HG02571 (cell line): Measurements from ENCODE around the gene ABCC8.

Source experiments
- ATAC-seq: cut with Tn5 transposase; IDR thresholded peaks from one replicate; pipeline ENCODE4 v1.9.1; 2021; ENCODE audit warnings: mild to moderate bottlenecking, moderate library complexity; ENCODE audit not compliant: unreplicated experiment

The ABCC8 gene

GRCh38 chr11:17389957-17390649 is 86.5 kb downstream of the ABCC8 start:
- no peak for ATAC-seq

GRCh38 chr11:17389211-17389956 is 87.3 kb downstream of the ABCC8 start:
- peak; percentile 61 for ATAC-seq

GRCh38 chr11:17388609-17389210 is 87.9 kb downstream of the ABCC8 start, which contains the start of gene KCNJ11:
KCNJ11 (minus strand) TSS chr11:17388659; CDS start chr11:17388091, 568 bp downstream.
- peak; percentile 49 for ATAC-seq

DNA sequence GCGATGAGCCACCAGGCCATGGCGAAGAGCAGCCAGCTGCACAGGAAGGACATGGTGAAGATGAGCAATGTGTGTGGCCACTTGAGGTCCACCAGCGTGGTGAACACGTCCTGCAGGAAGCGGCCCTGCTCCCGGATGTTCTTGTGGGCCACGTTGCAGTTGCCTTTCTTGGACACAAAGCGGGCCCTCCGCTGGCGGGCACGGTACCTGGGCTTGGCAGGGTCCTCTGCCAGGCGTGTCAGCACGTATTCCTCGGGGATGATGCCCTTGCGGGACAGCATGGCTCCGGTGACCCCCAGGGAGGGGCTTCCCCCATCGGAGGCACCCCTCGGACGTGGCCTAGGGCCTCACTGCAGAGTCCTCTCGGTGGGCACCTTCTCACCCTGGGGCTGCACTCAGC is 88.8 kb downstream of the ABCC8 start:
- ATAC-seq, result no peak

DNA sequence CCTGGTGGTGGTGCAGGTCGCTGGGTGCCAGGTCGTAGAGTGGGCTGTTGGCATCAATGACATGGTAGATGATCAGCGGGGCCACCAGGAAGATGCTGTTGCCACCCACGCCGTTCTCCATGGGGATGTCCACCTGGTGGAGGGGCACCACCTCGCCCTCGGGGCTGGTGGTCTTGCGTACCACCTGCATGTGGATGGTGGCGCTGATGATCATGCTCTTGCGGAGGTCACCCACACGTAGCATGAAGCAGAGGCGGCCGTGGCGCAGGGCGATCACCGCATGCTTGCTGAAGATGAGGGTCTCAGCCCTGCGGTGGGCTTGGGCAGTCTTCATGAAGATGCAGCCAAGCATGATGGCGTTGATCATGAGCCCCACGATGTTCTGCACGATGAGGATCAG is 89.4 kb downstream of the ABCC8 start:
- ATAC-seq, result no peak

DNA sequence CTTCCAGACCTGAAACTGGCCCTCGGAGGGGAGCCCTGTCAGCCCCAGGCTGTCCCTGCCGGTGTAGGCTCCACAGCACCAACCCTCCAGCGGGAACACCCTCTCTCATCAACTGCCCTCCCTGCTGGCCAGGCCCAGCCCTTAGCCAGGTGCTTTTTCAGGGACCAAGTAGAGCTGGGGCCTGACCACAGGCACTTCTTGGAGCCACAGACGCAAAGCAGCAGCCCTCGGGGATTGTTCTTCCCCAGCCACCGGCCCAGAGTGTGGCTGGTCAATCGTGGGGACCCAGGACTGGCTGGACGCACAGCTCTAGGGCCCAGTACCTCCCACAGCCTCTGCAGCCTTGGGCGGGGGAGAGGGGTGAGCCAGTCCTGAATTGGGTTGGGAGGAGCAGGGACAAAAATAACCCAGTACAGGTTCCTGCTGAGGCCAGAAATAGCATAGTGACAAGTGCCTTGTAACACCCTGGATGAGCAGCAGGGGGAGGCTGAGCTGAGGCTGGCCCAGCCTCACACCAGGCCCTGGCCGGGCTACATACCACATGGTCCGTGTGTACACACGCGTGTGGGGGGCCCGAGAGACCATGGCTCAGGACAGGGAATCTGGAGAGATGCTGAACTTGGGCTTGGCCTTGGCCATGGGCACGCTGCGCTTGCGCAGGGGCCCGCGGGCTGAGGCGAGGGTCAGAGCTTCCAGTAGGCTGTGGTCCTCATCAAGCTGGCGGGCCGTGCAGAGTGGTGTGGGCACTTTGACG is 90.1 kb downstream of the ABCC8 start:
- ATAC-seq, result peak; percentile 40

GRCh38 chr11:17385926-17386325 is 90.7 kb downstream of the ABCC8 start:
- ATAC-seq, result no peak

GRCh38 chr11:17385492-17385891 is 91.2 kb downstream of the ABCC8 start:
- no peak for ATAC-seq

- ATAC-seq, result no peak
These were observed 92.6 kb downstream of the ABCC8 start for GRCh38 chr11:17384002-17384511.

- ATAC-seq, result no peak
These were observed 93.2 kb downstream of the ABCC8 start for GRCh38 chr11:17383461-17383860.

GRCh38 chr11:17382046-17382728 is 94.5 kb downstream of the ABCC8 start:
- ATAC-seq, result no peak

GRCh38 chr11:17381156-17381555 is 95.5 kb downstream of the ABCC8 start:
- no peak for ATAC-seq

GRCh38 chr11:17379383-17380180 is 97.1 kb downstream of the ABCC8 start:
- no peak for ATAC-seq

DNA sequence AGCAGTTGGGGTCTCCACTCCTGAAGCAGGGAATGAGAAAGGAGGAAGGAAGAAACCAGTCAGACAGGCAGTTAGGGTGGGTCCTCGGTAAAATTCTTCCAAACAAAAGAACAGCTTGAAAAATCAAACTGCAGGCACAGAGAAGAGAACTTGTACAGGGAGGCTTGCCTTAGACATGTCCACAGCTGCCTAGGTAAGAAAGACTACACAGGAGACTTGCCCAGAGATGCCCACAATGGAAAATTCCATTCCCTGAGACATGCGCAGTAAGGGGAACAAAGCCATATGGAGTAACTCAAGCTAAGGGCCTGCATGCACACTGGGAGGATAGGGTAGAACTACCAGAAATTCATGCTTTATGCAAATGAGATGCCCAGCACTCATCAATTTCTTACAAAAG is 98.0 kb downstream of the ABCC8 start:
- ATAC-seq, result no peak

DNA sequence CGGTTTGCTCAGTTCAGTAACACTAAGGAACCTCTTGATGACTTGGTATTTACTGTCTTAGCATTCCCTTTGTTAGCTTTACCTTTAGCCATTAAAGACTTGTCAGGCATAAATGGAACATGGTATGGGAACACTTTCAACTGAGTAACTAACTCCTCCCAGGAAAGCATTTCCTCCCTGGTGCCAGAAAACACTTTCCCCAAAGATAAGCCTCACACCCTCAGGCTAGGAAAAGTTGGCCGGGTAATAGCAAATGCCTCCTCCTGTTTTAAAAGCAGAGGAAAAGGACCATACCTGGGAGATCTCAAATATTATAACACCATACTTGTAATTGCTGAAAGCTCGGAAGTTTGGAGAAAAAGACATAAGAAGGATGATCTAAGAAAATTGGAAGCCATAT is 100.2 kb downstream of the ABCC8 start:
- ATAC-seq, result no peak

DNA sequence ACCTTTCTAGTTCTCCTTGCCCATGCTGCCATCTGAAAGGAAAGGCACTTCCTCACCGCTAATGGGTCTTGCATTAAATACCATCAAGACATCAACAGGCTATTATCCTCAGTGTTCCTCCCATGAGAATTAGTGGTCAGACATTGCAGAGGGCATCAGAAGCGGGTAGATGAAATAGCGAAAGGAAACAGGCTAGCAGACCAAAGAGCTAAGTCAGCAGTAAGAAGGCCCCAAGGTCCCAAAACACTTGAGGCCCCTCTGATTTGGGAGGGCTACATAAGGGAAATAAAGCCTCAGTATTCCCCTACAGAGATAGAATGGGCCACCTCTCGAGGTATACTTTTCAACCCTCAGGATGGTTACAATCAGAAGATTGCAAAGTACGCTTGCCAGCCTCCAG is 101.1 kb downstream of the ABCC8 start:
- ATAC-seq, result no peak

DNA sequence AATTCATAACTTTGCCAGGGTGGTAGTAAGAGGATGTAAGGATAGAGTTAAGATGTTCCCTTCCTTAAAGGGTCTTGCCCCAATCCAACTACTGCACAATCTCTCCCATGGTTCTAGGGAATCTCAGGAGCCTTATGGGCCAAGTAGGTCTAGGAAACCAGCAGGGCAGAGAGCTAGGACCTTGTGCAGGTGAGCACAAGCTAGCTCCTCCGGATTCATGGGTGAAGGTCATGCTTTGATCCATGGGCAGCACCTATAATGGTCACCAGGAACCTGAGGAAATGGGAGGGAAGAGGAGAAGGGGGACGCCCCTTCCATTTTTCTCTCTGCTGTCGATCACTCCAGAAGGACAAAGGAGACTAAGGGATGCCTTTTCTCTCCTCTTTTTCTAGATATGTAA is 105.0 kb downstream of the ABCC8 start:
- ATAC-seq, result no peak

GRCh38 chr11:17369684-17370243 is 106.9 kb downstream of the ABCC8 start:
- no peak for ATAC-seq

GRCh38 chr11:17369094-17369493 is 107.6 kb downstream of the ABCC8 start:
- no peak for ATAC-seq
